ENCODE results near the gene C19orf85.
"Not testable (repeated sequence)": the region's sequence is repeated elsewhere in the genome, so short reads cannot be mapped to it uniquely, and the experiment has no call there.

Gene C19orf85

DNA sequence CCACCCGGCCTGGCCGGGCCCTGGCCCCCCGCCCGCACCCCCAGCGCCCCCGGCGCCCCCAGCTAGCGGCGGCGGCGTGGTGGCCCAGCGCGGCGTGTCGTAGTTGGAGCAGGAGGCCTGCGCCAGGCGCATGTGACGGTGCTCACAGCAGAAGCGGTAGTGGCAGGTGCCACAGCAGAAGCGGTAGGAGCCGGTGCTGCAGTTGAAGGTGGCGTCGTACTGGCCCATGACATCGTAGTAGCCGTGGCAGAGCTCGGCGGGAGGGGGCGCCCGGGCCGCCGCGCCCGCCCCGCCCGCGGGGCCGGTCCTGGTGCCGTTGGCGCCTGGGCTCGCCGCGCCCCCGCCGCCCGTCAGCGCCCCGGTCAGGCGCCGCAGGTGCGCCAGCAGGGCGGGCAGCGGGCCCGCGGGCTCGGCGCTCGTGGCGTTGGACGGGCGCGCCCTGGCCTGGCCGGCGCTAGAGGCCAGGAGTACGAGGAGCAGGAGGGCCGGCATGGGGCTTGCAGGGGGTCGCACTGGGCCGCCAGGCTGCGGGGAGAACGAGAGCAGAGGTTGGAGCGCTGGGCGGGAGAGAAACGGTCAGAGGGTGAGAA is 22.1 kb downstream of the C19orf85 start:
- DNase-seq: peak in 11 of 58 donors; percentile 12 to 43 (median 29)

DNA sequence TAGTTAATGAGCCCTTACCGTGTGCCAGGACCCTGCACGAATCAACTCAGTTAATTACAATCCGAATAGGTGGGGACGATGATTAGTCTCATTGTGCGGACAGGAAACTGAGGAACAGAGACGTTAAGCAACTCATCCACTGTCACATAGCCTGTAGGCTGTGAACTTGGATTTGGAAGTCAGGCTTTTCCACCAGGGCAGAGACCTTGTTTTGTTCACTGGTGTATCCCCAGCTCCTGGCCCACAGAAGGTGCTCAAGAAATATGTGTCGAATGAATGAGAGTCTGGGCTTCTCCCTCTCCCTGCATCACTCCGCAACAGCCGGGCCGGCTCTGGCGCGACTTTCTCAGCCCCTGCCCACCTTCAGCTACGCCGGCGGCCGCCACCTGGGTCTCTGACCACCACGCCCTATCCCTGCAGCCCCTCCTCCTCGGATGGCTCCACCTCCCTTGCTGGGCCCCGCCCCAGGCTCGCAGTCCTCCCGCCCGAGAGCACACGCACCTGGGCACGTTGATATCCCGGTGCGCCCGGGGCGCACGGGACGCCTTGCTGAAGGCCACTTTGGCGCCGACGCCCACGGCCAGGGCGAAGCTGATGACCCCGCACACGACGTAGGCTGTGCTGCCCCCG is 22.7 kb downstream of the C19orf85 start:
- peak in 2 of 58 donors; percentile 14 for DNase-seq

DNA sequence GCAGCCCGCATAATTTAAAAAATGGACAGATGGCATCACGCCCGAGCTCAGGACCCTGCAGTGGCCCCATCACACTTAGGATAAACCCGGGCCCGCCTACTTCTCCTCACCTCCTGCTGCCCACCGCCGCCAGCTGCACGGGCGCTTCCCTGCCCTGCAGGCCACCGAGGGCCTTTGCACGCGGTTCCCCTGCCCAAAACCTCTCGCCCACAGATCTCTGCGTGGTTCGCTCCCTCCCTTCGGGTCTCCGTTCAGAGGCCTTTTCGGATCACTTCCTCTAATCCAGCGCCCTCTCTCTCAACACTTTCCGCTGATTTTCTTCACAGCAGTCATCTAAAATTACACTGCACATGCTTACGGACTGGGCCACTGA is 23.2 kb downstream of the C19orf85 start:
- DNase-seq: no peak

DNA sequence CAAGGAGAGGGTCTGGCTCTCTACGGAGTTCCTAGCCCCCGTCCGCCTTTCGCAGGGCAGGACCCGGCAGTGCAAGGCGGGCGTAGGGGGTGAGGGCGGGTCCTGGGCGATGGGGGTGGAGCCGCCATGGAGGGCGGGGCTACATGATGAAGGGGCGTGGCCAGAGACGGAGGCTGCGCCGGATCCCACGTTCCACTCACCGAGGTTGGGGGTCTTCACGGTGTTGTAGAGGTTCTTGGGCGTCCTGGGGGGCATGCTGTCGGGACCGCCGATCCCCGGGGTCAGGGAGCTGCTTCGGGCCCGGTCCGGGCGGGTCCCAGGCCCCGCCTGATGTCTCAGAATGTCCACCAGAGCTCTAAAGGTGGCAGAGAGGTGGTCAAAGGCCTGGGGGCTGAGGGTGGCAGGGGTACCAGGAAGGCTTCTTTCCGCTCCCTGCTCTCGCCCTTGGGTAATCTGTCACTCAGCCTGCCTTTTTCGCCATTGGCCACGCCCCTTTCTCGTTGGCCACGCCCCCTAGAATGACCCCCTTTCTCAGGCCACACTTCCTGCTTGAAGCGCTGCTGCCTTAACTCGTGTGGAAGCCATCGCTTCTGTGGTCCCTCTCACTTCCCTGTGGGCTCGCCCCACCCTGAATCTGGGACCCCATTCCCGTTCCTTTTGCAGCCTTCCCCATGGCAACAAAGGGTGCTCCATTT is 24.0 kb downstream of the C19orf85 start:
- DNase-seq: no peak

DNA sequence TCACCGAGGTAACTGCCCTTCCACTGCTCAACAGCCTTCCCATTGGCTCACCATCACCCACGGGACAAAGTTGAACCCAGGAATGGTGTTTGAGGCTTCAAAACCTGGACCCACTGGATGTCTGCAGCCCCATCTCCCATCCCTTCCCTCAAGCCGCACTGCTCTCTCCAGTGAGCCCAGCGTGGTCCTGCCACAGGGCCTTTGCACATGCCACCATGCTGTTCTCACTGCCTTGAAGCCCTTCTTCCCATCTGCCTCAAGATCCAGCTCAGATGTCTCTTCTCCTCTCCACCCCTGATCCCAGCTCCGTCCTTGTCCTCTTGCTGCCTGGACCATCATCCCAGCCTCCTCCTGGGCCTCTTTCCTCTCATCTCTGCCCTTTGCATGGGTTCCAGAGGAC is 25.5 kb downstream of the C19orf85 start:
- DNase-seq: no peak

DNA sequence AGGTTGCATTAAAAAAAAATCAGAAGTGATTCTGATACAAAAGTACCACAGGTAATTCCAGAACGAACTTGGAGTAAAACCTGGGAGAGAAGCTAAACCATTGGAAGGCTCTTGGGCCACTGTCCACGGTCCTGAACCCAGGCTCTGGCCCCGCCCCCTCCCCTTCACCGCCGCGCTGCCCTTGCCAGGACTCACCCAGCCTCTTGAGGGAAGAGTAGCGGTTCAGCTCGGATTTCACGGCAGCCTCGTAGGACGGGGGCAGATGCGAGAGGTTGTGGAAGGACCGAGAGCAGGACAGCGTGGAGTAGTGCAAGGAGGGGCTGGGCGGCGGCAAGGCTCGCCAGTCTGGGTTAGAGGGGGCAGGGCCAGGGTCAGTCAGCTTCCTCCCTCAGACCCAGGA is 27.1 kb downstream of the C19orf85 start:
- DNase-seq: peak in 4 of 58 donors; percentile 15 to 44 (median 24)

DNA sequence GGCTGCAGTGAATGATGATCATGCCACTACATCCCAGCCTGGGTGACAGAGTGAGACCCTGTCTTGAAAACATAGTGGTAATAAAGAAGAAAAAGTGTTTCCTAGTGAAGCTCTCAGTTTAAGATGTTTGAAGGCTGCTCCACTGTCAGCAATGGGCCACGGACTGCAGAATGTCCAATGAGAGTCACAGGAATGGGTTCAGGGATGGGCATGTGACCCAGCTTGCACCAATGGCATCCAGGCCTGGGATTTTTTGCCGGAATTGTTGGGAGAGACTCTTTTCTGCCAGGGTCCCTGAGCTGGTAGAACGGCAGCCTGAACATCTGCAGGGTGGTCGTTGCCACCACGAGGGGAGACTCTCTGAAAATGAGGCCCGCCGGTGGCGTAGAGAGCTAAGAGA is 27.7 kb downstream of the C19orf85 start:
- no peak for DNase-seq

DNA sequence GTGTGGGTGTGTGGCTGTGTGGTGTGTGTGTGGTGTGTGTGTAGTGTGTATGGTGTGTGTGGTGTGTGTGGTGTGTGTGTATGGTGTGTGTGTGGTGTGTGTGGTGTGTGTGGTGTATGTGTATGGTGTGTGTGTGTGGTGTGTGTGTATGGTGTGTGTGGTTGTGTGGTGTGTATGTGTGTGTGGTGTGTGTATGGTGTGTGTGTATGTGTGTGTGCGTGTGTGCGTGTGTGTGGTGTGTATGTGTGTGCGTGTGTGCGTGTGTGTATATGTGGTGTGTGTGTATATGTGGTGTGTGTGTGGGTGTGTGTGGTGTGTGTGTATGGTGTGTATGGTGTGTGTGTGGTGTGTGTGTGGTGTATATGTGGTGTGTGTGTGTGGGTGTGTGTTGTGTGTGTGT is 29.5 kb downstream of the C19orf85 start:
- DNase-seq: no peak

DNA sequence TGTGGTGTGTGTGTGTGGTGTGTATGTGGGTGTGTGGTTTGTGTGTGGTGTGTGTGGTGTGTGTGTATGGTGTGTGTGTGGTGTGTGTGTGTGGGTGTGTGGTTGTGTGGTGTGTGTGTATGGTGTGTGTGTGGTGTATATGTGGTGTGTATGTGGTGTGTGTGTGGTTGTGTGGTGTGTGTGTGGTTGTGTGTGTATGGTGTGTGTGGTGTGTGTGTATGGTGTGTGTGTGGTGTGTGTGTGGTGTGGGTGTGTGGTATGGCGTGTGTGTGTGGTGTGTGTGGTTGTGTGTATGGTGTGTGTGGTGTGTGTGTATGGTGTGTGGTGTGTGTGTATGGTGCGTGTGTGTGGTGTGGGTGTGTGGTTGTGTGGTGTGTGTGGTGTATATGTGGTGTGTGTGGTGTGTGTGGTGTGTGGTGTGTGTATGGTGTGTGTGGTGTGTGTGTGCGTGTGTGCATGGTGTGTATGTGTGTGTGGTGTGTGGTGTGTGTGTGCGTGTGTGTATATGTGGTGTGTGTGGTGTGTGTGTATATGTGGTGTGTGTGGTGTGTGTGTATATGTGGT is 30.1 kb downstream of the C19orf85 start:
- no peak for DNase-seq

DNA sequence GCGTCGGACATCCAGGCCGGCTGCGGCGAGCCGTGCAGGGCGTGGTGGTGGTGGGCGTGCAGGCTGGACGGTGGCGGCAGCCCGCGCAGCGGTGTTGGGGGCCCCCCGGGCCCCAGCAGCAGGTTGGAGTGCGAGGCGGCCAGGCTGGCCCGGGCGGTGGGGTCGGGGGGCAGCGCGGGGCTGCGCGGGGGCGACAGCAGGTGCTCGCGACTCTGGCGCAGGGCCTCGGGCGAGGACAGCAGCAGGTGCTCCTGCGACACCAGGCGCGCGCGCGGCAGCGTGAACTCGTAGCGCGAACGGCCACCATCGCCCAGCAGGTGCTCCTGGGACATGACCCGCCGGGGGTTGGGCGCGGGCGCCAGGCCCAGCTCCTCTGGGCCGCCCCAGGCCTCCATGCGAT is 31.3 kb downstream of the C19orf85 start:
- no peak for DNase-seq

DNA sequence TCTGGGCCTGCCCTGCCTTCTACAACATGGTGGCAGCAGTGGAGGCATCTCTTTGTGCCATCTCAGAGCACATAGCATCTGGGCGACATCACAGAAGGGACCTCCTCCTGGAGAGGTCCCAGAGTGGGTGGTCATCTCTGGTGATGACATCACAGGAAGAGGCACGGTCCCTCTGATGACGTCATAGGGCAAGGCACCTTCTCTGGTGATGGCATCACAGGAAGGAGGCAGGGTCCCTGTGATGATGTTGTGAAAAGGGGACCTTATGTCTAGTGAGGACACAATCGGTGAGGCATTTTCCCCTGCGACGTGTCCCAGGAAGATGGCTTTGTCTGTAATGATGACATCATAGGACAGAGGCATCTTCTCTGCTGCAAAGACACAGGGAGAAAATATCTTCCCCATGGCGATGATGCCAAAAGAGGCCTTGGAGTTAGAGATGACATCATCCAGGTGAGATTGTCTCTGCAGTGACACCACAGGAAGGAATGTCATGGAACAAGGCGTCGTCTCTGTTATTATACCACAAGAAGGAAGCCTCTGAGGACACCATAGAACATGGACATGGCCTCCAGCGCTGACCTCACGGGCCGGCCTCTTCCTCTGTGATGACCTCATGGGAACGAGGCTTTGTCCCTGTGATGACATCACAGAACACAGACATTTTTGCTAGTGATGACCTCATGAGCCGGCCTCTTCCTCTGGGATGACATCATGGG is 32.2 kb downstream of the C19orf85 start:
- no peak for DNase-seq

DNA sequence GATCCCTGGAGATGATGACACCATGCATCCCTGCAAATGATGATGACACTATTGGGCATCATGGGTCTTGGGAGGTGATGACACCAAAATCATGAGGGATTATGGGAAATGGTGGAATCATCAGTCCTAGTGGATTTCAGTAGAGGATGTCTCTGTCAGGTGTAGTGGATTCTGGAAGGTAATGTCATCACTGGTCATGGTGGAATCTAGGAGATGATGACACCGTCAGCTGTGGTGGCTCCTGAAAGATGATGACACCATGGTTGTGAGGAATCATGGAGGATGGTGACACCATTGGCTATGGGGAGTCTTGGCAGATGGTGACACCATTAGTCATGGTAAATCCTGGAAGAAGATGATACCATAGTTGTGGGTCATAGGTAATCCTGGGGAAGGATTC is 33.4 kb downstream of the C19orf85 start:
- no peak for DNase-seq

DNA sequence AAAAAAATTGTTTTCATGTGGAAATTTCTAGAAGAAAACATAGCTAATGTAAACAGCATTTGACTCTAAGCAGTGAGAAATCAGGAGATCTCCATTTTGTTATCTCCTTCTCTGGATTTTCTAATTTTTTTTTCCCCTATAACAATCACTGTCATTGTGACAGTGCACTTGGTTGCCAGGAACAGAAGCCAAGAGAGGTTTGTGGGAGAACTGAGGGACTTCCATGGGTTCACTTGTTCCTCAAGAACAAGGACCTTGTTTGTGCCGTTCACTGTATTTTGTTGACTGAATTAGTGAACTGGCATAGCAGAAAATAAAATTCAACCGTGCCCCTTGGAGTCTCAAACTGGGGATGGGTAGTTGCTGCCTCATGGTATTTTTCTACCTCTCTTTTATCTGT is 38.5 kb downstream of the C19orf85 start:
- peak in 29 of 58 donors; percentile 8 to 90 (median 48) for DNase-seq

DNA sequence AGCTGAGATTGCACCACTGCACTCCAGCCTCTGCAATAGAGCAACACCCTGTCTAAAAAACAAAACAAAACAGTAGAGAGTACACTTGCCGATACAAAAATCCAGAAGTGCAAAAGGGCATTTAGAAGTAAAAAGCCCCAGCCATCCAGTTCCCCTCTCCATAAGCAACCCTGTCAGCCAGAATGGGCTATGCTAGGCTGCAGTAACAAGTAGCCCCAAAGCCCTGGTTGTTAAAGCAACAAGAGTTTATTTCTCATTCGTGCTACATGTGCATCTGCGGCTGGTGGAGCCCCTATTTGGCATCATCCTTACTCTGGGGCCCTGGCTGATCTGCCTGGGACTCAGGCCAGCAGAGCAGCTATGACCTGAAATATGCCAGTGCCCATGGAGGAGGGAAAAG is 40.0 kb downstream of the C19orf85 start:
- DNase-seq: no peak

DNA sequence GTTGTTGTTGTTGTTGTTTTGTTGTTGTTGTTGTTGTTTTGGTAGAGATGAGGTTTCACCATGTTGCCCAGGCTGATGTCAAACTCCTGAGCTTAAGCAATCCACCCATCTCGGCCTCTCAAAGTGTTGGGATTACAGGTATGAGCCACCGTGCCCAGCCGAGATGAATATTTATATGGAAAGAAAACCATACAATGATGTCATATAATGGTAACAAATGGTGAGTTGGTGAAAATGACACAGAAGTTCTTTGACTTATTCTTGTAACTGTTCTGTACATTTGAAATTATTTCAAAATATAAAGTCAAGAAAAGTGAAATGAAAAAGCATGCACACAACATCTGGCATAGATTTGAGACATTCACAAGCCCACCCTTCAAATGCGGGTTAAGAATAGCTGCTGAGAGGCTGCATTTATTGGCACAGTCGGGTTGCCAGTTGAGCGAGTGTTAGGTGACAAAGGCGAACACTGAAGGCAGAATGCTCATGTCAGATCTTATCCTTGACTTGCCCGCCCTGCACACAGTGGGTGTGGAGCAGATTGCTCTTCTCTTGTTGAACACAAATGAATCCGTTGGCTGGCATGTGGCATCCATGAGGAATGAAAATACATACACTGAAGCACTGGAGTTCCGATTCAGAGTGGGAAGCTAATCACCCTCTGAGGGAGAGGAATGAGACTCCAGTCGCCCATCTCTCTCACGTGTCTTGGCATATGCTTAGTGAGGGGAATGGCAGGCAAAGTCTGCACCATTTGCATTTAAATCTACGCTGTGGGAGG is 41.1 kb downstream of the C19orf85 start:
- DNase-seq: peak in 3 of 58 donors; percentile 19 to 28 (median 19)

DNA sequence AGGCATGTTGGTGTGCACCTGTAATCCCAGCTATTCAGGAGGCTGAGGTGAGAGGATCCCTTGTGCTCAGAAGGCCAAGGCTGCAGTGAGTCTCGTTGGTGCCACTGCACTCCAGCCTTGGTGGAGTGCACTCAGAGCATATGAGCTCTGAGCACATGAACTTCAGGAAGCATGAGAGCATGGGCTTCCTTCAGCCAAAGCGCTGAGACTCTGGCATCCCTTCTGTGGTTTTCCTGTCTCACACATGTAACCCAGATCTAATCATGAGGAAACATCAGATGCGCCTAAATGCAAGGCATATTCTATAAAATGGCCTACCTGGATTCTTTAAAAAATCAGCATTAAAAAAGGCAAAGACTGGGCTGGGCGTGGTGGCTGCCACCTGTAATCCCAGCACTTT is 43.3 kb downstream of the C19orf85 start:
- not testable (repeated sequence) for DNase-seq

DNA sequence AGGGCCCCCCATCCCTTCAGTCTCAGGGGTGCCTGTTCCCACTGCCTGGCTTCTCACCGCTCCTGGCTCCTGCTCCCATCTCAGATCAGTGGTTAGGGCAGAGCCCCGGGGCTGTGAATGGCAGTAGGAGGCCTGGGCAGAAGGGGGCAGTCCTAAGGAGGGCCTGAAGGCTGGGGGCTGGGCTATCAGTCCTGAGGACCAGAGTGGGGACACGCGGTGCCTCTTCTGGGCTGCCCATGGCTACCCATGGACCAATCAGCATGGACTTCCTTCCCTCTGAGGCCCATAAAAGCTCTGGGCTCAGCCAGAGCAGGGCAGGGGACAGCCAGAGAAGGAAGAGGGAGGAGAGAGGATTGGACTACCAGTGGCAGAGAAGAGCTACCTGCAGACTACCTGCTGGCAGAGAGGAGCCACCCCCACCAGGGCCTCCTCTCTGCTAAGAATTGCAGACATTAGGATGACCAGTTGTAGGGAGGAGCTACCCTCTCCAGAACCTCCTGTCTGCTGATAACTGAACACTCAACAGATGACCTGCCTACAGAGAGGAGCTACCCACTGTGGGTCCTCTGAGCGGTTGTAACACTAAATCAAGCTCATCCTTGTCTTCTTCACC is 44.8 kb downstream of the C19orf85 start:
- DNase-seq: peak in 7 of 58 donors; percentile 16 to 50 (median 26)

DNA sequence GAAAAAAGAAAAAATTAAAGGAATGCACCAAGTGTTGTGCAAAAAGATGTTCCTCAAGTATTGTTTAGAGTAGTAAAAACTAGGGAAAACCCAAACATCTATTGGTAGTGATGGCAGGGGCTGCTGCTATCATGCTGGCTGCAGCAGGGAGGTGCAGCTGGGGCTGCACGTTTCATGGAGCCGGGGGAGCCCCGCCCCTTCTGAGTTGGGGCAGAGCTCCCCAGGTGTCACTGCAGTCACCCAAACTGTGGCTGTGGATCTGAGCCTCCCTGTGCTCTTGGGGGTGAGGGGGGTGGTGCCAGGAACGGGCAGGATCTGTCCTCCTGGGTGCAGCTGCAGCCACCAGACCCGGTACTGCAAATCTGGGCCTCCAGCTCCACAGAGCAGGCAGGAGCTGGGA is 45.4 kb downstream of the C19orf85 start:
- DNase-seq: peak in 6 of 58 donors; percentile 9 to 50 (median 24)

DNA sequence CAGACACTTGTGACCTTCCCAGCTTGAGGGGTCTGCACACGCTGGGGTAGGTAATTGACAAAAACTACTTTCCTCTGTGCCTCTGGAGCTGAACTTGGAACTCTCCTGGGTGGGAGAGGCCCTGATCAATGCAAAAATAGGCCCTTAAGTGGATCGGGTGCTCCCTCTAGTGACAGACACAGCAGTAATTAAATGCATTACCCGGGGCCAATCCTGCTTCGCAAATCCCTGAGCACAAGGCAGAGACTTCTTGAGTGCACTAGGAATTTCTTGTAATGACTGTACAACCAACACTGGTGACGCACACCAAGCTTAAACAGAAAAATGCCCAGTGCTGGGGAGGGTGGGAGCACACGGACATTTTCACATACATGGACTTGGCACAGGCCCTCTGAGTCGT is 46.4 kb downstream of the C19orf85 start:
- peak in 42 of 58 donors; percentile 7 to 76 (median 42) for DNase-seq

Data from anterior cingulate cortex (tissue), 58 donors.